Liver (tissue), 3 donors: ENCODE results near the gene RASIP1.

Experiments used
- ATF3 ChIP-seq: IDR thresholded peaks from 2 replicates; pipeline ENCODE4 v1.6.1; 2016; ENCODE audit warnings: antibody characterized with exemption
- CTCF ChIP-seq: fragments of 150-350 bp; IDR thresholded peaks from 2 replicates; pipeline ENCODE4 v1.5.1; 2017; ENCODE audit warnings: improper control_type of control experiment, low read depth, low read length; ENCODE audit not compliant: missing input control
- EGR1 ChIP-seq, 2 donors: IDR thresholded peaks; 2 replicates each; pipeline ENCODE4 v1.6.1; 2016 to 2018; ENCODE audit warnings: antibody characterized with exemption in 2 of 2, low read depth in 2 of 2
- GABPA ChIP-seq, 2 donors: IDR thresholded peaks in 1 of 2; conservative IDR thresholded peaks in 1 of 2; 2 replicates each; pipeline ENCODE4 v1.6.1; 2016; ENCODE audit warnings: antibody characterized with exemption in 2 of 2, mild to moderate bottlenecking in 1 of 2, moderate library complexity in 1 of 2
- HNF4G ChIP-seq: IDR thresholded peaks from 2 replicates; pipeline ENCODE4 v1.6.1; 2016; ENCODE audit warnings: antibody characterized with exemption
- RAD21 ChIP-seq, 2 donors: IDR thresholded peaks; 2 replicates each; pipeline ENCODE4 v1.6.1; 2016; ENCODE audit warnings: antibody characterized with exemption in 2 of 2, mild to moderate bottlenecking in 2 of 2
- SP1 ChIP-seq: IDR thresholded peaks from 2 replicates; pipeline ENCODE4 v1.6.1; 2018; ENCODE audit warnings: antibody characterized with exemption, mild to moderate bottlenecking
- TAF1 ChIP-seq: conservative IDR thresholded peaks from 2 replicates; pipeline ENCODE4 v1.6.1; 2016; ENCODE audit warnings: antibody characterized with exemption, mild to moderate bottlenecking
- donor health status: healthy.
- donor health status: healthy.

- TF ChIP-seq GABPA (IDR thresholded peaks at IDR 0.05 in 1 of 2, conservative IDR thresholded peaks at IDR 0.05 in 1 of 2) (no peak), CTCF (no peak), RAD21 (IDR thresholded peaks at IDR 0.05) (peak; percentile 25 to 42), TAF1 (peak; percentile 47), EGR1 (IDR thresholded peaks at IDR 0.05; ENCODE audit: low read depth in 2 of 2) (peak in 1 of 2 donors; percentile 18), SP1 (peak; percentile 80), HNF4G (no peak), ATF3 (no peak)
These were observed 28.7 kb upstream of the RASIP1 start for GRCh38 chr19:48768994-48769713.
